SK-N-DZ (cell line): Measurements from ENCODE around the gene DSCAML1.

Source experiments
- DNase-seq: peaks from one replicate; pipeline ENCODE4 v3.0.0-alpha.2; 2015; ENCODE audit warnings: low spot score

The DSCAML1 gene

DNA sequence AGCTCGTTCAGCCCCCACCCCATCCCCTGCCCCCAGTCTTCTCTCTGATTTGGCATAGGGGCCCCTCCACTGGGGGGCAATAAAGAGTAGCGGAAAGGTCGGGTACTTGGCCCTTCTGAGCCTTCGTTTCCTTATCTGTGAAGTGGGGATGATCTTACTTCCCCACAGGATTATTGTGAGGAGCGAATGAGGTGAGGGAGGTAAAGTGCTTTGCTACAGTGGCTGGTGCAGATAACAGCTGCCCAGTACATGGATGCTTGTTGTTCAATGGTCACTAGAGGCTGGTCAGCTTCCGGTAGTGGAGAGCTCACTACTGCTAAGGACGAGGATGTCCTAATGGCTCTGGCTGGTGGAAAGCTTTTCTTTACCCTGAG lies 368.2 kb downstream of the DSCAML1 start:
- DNase-seq = no peak

DNA sequence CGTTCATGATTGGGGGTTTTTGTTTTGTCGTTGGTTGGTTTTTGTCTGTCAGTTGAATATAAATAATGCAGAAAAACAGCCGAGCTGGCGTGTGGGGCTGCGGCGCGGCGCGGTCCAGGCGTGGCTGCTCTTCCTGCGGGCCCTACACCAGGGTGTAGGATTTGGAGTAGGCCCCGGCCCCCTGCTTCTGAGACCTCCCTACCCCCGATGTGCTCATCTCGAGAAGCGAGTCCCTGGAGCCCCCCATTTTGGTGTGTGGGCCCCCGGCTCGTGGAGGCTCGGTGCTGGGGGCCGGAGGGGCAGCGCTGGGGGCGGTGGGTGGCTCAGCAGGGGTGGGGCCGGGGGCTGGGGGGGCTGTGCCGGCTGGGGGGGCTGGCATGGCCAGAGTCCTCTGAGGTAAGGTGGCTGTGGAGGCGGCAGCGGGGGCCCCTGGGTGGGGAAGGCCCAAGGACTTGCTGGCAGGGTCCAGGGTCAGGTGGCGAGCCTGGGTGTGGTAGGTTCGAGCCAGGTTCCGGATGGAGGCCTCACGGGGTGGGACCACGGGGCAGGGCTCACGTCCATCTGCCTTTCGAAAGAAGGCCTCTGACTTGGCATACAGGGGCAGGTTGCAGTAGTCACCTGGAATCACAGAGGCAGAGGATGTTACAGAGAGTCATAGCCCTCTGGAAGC lies 368.7 kb downstream of the DSCAML1 start:
- DNase-seq = no peak

DNA sequence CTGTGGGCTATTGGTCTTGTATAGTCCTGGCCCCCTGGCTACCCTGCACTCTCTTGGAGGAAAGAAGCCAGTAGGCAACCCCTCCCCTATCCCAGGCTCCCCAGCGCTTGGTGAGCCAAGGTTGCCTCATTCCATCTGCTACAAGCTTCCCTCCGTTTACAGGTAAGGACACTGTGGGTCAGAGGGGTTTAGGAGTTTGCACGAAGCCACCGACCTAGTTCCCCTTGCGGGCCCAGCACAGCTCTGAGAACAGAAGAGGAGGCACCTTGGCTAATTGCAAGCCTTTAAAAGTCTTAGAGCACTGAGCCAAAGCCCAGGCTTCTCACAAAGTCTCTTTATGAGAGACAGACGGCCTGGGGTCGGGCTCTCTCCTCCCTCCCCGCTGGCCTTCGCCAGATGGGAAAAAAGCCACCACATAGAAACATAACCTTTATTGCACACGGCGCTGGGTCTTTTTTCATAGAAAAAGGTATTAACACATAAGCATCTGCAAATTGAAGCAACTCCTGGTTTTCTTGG lies 369.6 kb downstream of the DSCAML1 start:
- no peak for DNase-seq

DNA sequence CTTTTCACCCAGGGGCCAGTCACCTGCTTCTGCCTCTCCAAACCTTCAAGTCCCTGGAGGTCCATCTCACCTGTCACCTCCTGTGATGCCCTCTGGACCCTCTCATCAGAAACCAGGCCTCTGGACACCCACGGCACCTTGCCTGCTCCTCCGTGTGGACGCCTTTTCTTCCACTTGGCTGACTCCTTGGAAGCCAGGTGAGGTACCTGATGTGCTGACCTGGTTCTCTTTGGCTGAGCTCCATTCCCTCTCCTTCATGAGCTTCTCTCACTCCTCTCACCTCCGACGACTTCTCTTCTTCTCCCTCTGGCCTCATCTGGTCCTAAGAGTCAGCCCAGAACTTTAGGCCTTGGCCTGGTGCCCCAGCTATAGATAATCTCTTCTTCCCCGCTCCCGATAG lies 370.1 kb downstream of the DSCAML1 start:
- no peak for DNase-seq

DNA sequence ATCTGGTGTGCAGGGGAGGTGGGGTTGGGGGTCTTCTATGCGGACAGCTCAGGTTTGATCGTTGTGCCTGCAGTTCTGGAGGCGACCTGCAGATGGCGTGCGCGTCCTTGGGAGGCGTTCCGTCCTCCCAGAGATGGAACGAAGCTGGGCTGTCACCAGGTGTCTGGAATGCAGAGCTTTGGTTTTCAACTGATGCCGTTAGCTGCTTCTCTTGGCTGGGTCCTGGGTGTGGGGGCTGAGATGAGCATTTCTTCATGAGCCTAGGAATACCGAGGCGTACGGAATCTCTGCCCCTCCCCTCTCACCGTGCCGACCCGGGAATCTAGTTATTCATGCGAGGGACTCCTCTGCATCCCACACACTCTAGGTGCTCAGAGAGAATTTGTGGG lies 370.7 kb downstream of the DSCAML1 start:
- DNase-seq = peak; percentile 54

DNA sequence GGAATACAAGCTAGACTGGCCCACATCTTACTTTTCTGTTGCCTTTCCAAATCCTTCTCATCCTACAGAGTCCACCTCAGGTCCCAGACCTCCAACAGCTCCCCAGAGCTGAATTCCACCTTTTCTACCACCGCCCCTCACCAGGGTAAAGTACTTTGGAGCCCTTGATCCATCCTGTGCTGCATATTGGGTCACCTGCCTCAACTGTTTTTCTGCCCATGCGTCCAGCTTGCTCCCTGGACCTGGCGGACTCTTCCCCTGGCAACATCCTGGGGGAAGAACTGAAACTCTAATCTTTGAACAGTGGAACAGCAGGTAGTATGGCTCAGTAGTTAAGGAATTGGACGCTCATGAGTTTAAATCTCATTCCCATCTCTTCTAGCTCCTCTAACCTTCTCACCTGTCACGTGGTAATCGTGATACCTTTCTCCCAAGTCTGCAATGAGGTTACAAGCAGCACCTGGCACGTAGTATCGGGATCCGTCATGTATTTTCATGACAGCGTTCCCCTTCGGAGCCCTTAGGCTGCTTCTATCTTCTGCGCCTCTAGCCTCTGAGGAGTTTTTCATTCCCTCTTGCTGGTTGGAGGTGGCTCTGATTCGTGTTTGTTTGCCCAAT lies 371.2 kb downstream of the DSCAML1 start:
- no peak for DNase-seq

DNA sequence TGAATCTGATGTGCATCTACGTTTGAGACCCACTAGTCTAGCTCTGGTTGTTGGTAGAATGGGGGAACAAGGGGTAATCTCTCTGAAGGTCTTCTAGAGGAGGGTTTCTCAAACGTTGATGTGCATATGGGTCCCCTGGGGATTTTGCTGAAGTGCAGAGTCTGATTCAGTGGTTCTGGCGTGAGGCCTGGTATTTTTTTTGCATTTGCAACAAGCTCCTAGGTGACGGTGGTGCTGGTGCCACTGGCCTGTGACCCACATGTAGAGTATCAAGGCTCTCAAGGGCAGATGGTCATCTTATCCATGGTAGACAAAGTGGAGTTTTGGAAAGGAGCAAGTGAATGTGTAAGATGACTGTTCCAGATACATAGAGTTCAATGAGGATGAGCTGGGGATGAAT lies 372.2 kb downstream of the DSCAML1 start:
- no peak for DNase-seq

DNA sequence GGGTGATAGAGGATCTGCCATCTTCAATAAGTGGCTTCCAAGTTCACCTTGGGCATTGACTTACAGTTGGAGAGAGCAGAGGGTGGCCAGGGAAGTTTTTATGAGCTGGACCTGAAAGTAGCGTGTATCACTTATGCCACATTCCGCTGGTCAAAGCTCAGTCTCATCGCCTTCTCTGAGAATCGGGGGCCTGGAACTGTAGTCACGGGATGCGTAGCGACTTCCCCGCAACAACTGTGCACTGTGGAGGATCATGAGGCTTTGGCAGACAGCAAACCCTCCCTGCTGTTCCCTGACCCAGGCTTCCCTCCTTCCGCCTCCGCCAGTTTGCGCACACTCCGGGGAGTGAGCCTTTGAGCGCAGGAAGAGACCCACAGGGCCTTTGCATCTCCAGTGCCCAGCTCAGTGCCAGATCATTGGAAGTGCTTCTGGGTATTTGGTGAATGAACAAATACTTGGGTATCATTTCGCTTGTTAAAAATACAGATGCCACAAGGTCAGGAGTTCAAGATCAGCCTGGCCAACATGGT lies 373.9 kb downstream of the DSCAML1 start:
- DNase-seq = no peak

DNA sequence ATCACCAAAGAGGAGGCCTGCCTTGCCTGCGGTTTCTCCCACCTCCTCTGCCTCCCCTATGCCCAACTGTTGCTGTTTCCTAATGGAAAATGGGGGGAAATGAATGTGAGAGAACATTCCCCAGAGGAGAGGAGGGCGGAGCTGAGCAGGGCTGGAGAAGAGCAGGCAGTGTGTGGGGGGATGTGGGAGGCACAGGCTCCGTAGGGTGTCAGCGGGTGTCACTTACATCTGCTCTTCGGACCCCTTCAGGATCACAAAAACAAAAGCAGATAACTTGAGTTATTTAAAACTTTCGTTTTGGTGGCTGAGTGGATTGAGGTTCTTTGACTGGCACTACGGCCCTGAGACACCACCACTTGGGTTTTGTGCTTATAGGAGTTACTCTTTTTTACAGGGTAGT lies 375.5 kb downstream of the DSCAML1 start:
- DNase-seq = no peak

DNA sequence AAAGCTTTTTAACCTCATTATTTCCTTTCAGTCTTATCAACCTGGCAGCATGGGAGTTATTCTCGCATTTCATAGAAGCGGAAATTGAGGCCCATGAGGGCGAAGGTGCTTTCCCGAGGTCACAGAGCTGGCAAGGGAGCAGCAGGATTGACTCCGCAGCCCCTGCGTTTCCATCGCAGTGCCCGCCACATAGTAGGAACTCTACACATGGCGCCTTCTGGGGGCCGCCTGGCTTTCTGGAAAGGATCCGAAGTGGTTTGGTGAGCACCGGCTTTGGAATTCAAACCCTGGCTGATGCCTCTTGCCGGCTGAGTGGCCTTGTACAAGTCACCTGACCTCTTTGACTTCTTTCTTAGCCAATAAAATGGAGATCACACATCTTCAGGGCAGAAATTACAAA lies 376.0 kb downstream of the DSCAML1 start:
- DNase-seq = no peak

DNA sequence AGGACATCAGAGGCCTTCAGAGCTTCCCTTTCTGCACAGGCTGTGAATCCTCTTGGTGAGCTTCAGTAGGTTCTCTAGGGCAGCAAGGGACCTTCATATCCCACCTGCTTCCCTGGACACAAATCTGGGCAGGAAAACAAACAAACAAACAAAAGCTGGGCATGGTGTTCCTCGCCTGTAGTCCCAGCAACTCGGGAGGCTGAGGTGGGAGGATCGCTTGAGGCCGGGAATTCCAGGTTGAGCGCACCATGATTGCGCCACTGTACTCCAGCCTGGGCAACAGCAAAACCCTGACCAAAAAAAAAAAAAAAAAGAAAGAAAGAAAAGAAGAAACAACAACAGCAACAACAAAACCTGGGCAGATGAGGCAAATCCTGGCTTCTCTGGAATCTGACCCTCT lies 376.4 kb downstream of the DSCAML1 start:
- DNase-seq = no peak

DNA sequence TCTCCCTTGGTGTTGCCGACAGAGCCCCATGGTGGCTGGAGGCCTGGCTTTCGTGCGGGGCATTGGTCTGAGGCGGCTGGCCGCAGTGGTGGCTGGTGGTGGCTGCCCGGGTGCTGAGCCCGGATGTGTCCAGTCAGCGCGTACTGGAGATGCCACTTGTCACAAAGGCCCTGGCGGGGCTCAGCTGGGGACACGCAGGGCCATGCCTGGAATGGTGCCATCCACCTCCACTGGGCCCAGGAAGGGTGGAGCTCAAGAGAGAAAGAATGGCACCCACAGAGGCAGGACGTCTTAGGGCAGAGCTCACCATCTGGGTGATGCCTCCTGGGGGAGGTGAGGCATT lies 376.9 kb downstream of the DSCAML1 start:
- DNase-seq = no peak

DNA sequence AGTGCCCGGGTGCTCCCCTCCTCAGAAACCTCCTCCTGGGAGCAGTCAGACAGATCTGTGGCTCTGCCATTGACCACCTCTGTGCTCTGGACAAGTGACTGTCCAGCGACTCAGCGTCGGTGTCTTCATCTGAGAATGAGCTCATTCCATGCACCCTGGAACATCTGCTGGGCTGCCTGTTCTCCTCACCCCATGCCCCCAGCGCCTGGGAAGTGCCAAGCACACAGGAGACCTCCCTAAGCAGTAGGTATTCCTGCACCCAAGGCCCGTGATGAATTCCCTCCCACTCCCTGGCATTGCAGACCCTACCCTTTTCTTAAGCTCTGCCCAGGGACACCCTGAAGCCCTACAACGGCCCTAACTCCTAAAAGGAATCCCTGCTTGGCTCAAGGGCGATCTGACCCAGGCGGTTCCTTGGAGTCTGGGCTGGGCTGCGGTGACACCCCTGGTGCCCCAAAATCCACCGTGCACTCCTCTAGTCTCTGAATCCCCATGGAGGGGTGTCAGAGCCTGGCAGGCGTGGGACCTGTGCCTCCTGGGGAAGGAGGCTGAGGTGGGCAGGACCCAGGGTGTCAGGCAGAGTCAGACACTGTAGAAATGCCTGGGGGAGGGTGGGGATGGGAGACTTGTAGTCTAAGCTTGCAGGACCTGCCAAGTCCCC lies 377.4 kb downstream of the DSCAML1 start:
- no peak for DNase-seq

DNA sequence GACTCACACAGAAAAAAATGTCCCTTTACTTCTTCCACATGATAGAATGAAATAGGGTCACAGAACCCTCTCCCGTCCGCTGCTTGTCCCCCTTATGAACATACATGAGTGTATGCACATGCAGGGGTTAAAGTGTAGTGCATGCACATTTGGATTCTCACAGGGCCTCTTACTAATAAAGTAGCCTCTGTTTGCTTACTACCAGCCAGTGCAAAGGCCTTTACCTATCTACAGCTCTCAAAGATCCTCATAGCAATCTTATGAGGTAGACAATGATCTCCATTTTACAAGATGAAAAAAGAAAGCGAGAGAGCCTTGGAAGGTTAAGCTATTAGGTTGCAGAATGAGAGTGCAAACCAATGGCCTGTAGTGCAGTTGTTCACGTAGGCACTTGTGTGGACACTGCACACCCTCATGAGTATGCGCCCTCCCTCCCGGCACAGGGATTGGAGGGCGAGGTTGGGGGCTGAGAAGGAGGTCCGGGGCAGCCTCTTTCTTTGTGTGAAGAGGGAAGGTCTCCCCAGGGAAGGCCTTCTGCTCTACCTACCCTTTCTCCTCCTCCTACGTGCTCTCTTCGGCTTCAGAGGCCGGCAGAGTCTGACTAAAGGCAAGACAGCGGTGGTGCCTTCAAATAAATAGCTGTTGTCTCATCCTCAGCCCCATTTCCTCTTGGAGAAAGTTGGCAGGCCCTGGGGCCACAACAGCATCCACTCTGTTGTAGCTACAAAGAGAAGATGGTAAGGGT lies 378.1 kb downstream of the DSCAML1 start:
- no peak for DNase-seq

DNA sequence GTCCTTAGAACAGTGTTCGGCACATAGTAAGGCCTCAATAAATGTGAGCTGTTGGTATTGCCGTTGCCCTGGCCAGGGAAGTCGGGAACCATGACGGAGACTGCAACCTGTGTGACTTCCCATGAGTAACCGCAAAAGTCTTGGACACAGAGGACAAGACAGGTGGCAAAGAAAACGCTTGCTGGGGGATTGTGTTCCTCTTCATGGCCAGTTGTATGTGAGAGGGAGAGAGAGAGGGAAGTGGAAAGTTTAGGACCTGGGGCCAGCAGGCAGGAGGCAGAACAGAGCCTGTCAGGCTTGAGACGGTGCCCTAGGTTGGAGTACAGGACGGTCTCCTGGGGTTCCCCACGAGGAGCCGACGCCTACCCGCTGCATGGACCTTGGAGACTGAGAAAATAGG lies 379.2 kb downstream of the DSCAML1 start:
- DNase-seq = no peak

DNA sequence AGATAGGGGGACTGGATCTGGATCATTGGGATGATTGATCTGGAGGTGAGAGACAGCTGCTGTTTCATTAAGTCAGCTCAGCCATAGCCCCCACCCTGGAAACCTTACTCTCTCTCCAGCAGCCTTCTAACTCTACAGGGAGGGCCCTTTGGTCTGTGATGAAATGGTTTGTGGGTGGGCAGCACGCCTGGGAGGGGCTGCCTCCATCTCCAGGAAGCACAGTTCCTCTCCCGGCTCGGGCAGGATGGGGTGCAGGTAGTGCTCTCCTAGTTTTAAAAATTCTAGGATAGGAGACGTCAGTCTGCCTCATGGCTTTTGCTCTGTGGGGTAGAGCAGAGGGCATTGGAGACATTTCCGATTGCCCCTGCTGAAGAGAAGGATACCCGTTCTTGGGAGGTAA lies 379.7 kb downstream of the DSCAML1 start:
- no peak for DNase-seq

DNA sequence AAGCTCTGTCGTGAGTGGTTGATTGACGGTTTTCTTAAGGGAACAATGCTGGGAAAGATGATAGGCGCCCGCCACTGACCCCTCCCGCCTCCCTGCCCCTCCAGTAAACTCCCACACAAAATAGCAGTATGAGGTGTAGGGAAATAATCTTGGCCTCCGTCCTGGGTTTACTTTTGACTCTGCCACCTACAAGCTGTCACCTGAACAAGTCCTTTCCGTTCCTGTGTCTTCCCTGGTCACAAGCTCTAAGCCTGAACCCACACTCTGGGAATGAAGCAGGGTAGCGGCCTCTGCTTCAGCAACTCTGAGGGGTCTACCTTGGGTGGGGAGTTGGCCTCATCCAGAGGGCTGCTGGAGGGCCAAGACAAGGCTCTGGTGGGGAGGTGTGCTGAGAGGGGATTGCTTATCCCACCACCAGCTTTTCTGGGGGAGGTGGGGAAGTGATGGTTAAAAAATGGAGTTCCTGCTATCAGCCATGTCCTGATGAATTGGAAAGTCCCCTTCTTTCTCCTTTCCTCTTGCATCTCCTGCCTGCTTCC lies 381.6 kb downstream of the DSCAML1 start:
- DNase-seq = no peak

DNA sequence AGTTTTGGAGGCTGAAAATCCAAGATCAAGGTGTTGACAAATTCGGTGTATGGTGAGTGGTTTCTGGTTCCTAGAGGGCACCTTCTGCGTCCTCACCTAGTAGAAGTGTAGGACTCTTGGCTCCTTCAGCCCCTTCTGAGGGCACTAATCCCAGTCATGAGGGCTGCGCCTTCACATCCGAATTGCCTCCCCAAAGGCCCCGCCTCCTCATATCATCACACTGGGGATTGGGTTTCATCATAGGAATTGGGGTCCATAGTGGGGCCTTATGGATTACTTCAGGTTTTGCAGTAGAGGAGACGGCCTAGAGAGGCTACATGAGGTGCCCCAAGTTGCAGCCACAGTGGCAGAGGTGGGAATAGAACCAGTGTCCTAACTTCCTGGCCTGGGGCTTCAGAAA lies 382.3 kb downstream of the DSCAML1 start:
- DNase-seq = no peak

DNA sequence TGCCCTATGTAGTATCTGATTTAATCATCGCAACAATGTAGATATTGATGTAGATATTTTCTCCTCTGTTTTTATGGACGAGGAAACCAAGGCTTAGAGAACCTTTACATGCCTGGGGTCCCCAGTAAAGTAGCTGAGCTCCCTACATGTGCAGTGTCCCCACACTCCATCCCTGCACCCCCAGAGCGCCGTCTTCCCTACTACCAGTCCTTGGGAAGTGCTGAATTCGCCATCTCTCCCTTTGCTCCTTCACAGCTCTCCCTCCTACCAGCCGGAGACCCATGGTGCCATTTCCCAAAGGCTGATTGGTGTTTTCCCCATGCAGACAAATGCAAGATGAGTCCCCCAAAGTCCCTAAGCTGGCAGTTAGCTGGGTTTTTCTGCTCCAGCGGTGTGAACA lies 383.4 kb downstream of the DSCAML1 start:
- DNase-seq = no peak

DNA sequence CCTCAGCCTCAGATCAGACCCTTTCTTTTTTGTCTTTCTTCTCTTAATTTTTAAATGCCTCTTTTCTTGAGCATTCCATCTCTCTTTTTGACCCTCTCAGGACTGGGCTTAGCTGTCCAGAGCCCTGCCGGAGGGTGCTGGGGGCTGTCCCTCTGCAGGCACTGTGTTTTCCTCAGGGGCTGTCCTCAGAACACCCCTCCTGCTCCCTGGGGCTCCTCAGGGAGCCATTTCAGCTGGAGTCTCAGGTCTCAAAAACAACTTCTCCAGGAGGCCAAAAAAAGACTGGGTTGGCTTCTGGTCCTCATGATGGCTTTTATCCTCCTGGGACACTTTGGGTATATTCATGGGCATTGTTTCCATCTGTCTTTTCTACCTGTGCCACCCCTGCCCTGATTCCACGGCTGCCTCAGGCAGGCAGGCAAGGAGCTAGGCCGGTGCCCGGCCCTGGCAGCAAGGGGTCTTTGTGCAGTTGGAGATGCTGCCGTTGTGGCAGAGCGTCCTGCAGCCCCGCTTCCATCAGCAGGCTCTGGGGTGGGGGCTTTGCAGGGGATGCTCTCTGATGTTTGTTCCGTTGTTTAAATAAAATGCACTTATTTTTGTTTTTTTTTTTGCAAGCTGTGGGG lies 384.3 kb downstream of the DSCAML1 start:
- DNase-seq = no peak

DNA sequence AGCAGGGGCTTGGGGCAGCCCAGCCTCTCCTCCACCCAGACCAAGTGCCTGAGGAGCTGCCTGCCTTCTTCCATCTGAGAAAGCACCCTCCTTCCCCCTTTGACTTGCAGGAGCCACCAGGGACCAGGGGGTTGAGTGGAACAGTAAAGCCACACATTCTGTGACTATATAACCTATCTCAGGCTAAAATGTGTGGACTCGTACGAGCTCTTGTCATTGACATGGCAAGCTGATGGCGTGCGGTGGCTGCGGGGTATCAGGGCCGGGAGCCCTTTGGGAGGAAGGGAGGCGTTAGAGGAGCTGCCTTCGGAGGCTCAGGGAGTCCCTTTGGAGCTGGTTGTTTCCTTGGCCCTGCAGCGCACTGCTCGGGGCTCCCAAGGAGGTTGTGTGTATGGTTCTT lies 384.8 kb downstream of the DSCAML1 start:
- no peak for DNase-seq

DNA sequence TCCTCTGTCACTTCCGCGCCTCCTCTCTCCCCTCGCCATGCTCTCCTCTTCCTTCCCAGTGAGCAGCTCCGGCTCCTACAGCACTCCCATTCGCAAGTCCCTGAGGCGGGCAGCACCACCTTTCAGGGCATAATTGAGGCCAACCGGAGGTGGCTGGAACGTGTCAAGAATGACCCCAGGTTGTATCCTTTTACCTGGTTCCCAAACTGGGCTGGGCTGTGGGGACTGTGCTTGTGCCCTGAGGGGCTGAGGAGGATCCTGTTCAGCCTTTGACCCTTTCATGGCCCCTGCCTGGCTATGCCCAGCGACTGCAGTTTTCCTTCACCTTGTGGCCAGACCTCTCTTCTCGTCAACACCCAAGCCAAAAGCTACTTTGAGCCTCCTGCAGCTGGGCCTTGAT lies 385.3 kb downstream of the DSCAML1 start:
- DNase-seq = no peak
